NCI-H526 (cell line): ENCODE data around the gene GABRR1.
"Not testable (repeated sequence)": the region's sequence is repeated elsewhere in the genome, so short reads cannot be mapped to it uniquely, and the experiment has no call there.

Experiments
- DNase-seq, 2 experiments: peaks; one replicate each; lab custom pipeline; 2025; lab: John Stamatoyannopoulos, UW

GABRR1 gene

DNA sequence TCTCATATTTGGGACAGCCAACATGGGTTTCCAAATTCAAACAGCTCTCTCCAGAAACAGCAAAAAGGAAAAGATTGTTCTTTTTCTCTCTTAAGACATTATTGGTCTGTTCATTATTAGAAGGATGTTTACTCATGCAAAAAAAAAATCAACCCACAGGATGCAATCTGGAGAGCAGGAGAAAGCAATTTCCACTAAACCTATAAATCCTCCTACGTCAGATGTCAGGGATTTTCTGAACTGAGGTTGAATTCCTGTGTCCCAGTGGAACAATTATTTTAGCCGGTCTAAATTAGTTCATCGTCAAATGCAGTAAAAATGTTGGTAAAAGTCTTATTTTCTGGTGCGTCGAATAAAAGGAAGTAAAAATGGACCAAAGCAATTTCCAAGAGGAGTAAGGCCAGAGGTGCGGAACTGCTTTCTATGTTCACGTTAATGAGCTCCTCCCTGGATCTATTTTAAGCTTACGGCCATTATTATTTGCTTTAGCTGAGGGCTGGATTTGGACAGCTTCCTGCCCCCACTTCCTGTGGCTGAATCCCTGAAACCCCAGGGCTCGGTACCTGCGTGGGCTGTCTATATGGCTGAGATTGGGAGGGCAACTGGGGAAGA lies at the start of gene GABRR1:
Gene GABRR1 (minus strand): TSS at position 60 of the 612 bp plus-strand sequence. CDS start 36 bp downstream, at position 24.
- DNase-seq = no peak

DNA sequence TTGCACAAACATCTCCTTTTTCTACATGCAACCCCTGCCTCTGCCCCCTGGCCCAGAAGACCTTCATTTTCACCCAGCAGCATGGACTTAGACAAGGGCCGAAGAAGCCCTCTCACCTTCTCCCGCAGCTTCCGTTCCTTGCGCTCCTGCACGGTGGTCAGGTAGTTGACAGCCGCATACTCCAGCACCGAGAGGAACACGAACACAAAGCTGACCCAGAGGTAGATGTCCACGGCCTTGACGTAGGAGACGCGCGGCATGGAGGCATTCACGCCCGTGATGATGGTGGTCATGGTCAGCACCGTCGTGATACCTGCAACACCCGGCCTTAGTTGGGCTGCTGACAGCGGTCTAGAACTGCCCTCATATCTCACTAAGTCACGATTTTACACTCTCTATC lies 47.1 kb upstream of the GABRR1 start:
- DNase-seq = no peak

DNA sequence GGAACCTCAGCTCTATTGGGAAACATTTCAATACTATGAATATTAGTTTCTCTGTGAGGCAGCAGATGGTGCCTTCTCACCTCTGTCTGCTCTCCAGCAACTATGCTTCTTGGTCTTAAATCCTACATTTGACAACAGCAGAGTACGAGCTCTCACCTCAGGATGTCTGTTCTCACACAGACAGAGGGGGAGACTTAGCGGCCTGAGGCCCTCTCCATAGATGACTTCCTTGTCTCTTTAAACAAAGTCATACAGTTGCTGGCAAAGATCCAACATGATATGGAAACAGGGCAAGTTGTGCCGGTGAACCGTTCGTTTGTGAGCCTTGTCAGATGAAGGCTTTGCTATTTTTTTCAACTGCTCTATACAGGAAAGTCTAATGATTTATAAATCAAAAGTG lies 43.7 kb upstream of the GABRR1 start:
- DNase-seq = peak; percentile 23 to 58

DNA sequence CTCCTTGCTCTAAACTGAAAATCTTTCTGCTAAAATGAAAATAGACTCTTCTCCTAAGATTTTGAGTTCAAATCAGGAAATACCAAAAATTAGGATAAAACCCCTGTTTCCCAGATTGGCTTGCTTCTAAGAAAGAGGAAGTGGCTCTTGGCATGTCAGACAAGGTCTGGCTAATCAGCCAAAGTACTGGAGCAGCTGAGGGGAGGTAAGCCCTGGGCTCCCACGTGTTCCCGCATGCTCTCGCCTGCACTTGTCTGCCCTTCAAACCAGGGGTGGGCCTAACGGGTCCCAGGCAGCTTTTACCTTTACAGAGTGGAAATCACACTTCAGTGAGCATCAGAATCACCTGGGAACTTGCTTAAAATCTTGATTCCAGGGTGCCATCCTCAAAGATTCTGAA lies 43.2 kb upstream of the GABRR1 start:
- DNase-seq = no peak

DNA sequence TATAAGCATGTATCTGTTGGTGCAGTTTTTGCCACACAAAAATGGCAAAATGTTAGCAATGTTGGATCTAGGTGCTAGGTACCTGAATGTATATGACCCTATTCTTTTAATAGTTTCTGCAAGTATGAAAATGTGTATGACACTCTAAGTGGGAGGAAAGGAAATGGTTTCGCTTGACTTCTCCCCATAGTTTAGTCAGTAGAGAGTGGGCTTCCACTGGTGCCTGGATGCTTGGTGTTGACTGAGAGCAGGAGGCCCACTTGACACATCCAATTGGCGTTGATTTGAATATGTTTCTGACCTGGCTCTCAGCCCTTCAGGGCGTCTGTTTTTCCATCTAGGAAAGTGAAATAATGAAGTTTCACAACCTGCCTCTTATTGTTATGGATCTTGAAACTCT lies 41.8 kb upstream of the GABRR1 start:
- DNase-seq = no peak

DNA sequence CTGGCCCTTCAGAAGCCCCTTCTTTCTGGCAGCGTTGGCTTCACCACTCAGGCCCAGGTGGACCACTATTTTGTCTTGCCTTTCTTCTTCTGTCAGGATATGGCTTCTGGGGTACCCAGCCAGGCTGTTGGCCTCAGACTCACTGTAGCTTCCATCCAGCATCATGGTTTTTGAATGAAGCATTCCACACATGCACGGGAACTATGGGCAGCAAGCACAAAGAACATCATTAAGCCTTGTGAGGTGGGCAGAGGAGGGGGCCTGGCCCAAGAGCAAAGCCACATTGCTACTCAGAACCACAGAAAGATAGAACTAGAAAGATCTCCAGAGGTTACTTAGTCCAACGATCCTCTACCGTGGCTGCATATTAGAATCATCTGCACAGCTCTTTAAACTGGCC lies 40.6 kb upstream of the GABRR1 start:
- DNase-seq = no peak

DNA sequence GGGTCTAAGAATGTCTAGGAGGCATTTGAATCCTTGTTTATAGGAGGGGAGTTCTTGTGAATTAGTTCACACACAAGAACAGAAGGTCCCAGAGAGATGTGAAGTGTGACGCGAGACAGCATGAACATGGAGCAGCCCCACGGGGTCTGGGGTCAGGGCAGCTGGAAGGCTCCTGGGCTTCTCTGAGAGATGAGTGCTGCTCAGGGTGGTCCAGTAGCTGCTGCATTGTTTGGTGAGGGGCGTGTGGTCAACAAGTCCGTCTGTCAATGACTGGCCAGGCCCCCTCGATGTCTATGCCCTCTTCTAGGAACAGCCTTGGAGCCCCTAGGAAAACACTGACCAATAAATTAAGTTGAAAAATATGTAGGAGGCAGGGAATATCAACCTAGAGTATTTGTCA lies 40.2 kb upstream of the GABRR1 start:
- DNase-seq = no peak

DNA sequence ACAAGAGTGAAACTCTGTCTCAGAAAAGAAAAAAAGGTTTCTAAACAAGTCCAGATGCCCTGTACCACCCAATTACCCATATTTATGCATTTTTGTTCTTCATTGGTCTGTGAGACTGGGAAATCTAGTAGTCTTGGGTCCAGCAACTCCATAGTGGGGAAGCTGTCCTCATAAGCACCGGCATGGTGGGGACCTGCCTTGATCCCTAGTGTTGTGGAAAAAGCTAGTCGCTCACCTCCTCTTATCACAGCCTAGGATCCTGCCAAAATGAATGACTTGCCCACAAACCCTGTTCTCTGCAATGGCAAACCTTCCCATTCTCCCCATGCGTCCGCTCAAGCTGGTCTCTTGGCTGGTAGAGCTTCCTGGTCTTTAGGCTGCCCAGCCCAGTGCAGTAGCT lies 38.3 kb upstream of the GABRR1 start:
- DNase-seq = no peak

DNA sequence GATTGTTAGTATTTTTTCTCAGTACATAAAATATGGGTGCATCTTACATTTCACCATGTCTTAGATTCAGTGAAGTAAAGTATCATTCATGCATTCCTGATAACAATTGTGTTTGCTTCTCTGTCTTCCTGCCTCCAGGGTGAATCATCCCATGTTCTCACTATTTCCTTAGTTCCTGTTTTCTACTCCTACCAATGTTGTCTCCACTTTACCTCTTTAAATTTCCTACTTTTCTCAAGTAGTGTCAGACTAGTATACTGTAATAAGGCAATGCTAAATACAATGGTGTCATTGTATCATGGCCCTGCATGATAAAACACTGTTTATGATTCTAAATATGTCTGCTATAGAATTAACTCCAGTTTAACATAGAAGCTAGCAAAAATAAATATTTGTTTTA lies 37.4 kb upstream of the GABRR1 start:
- DNase-seq = no peak

DNA sequence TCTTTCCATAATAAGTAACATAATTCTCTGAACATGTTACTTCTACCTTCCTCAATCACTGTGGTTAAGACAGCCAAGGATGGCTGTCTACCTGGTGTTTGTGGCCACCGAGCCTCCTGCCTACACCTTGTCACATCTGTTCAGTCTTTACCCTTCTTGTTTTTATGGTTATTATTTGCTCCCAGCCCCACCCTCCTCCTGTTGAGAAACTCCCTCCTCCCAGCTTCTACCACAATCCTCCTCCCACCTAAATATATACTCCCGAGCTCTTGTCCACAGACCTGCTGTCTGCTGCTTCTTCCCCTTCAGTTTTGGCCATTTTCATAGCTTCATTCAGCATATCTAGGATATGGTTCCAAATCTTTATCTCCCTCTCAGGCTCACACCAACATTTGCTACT lies 35.7 kb upstream of the GABRR1 start:
- DNase-seq = no peak

DNA sequence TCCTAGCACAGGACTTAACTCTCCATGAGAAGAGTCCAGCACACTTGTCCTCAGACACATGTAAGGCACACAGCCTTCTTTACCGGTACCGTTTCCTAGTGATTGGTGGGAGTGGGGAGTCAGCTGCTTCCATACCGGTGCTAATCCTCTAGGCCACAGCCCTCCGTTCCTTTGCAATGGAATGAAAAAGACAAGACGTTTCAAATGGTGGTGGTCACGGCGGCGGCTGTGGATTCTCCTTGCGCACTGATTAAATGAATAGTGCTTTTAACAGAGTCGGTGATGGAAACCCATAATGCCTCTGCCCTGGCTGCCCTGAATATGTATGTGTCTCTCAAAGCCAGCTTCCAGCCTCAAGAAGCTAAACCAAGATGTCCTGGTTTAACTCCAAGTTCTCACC lies 34.8 kb upstream of the GABRR1 start:
- DNase-seq = no peak

DNA sequence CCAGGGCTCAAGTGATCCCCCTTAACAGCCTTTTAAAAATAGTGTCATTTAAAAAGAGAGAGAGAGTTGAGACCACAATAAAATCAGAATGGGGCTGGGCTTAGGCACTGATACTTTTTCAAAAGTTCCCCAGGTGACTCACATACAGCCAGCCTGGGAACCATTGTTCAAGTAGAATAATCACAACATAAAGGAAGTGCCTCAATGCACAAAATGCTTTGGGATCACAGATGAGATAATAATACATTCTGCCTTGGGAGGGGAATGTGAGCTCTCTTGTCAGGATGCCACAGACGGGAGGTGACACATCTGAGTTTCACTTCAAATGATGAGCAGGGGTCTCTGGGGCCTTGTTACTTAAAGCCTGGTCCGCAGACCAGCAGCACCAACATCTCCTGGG lies 34.0 kb upstream of the GABRR1 start:
- no peak for DNase-seq

DNA sequence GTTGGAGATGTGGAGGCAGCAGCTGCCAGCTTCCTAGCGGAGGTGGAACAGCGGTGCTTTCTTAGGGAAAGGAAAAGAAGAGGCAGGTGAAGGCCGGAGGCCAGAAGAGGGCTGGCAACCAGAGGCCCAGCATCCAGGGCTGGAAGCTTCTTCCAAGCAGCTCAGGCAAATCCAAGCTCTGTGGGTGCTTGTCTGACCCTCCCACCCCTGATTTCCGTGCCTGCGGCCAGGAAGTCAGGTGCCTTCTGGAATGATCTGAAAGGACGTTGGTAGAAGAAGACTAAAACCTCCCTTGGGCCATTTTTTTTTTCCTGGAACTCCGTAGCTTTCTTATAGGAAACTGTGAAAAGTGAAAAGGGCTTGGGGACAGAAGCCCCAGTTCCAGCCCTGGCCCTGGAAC lies 33.1 kb upstream of the GABRR1 start:
- DNase-seq = no peak

DNA sequence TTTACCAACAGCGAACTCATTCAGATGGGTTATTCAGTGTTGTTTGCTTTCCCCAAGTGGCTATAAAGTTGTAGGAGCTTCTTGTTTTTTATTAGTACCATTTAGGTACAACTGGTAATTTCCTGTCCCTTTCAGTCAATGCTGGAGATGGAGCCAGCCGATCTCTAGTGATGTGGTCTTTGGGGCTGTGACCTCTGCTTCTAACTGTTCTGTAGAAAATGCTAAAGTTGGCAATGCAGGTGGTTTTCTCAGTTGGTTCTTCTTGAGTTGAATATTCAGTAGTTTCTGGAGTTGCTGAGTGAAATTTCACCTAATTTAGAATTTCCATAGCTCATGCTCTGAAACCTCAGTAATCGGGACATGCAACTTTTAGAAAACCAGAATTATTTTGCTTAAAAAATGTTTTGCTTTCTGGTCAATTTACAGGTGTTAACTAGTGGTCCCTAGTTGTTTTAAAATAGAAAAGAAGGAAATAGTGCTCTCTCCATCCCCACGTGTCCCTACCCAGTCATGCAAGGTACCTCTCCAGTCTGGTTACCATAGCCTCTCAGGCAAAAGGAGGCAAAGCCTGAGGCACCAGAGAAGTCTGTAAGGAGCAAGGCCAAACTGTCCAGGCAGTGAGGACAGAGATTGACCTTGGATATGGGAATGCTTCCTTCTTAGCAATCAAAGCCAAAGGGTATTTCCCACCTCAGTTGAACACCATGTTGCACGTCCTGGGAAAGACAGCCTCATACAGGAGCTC lies 27.3 kb upstream of the GABRR1 start:
- no peak for DNase-seq

DNA sequence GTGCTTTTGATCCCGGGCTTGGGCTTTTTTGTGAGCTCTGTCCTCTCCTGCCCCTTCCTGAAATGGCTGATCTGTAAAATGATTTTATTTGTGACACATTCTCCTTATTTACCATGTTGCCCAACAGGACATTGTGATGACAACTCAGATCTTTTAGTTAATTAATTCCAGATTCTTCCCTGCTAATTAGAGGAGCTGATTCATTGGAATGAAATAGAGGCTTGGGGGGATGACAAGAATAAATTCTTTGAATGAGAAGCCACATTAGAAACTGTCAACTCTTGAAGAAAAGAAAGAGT lies 26.1 kb upstream of the GABRR1 start:
- DNase-seq = no peak

DNA sequence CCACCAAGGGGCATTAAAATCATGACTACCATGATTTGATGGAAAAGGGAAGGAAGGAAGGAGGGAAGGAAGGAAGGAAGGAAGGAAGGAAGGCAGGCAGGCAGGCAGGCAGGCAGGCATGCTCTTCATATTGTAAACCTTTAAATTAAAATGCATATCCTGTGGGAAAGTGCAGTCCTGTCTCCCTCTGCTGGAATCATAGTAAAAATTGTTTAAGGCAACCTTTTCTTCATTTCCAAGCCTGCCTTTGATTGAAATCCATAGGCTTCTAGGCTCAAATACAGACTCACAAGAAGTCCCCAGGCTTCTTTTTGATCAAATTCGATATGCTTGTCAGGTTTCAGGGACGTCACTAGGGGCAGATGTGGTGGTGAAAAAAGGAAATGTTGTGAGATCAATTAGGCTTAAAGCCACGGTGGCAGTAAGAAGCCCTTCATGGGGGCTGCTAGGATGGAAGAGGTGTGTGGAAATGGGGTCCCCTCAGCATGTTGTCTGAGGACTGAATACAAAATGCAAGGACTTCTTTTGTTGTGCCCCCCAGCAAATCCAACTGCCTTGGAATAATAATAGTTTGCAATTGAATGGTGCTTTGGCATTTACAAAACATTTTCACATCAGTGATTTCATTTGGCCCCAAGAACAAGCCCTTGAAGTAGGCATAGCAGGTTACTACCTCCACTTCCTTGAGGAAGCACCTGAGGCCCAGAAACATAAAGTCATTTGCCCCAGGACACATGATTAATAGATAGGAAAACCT lies 25.6 kb upstream of the GABRR1 start:
- DNase-seq = peak; percentile 23 to 74

DNA sequence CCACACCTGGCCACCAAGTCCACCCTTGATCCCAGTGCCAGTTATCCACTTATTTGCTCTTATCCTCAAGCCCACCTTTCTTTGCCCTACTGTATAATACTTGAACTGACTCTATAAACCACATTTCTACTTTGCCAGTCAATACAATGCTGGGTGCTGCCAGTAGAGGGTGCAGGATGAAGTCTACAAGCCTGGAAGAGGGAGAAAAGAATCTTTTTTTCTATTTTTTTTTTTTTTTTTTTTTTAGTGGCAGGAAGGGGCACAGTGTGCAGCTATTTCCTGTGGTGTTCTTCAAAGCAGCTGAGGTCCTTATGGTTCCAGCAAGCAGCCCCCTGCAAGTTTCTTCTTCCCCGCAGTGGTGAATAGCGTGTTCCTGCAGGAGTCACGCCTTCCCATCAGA lies 22.2 kb upstream of the GABRR1 start:
- no peak for DNase-seq

DNA sequence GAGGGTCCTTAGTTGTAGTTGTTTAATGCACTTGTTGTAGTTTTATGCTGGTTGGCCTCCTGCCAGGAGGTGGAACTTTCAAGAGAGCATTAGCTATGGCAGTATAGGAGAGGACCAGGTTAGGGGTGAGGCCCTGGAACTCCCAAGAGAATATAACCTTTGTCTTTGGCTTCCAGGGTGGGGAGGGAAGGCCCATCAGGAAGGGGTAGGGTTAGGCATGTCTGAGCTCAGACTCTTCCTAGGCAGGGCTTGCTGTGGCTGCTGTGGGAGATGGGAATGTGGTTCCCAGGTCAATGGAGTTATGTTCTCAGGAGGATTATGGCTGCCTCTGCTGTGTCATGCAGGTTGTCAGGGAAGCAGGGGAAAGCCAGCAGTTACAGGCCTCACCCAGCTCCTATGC lies 20.0 kb upstream of the GABRR1 start:
- no peak for DNase-seq

DNA sequence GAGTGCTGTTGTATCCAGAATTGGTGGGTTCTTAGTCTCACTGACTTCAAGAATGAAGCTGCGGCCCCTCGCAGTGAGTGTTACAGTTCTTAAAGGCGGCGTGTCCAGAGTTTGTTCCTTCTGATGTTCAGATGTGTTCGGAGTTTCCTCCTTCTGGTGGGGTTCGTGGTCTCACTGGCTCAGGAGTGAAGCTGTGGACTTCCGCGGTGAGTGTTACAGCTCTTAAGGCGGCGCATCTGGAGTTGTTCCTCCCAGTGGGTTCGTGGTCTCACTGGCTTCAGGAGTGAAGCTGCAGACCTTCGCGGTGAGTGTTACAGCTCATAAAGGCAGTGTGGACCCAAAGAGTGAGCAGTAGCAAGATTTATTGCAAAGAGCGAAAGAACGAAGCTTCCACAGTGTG lies 16.4 kb upstream of the GABRR1 start:
- not testable (repeated sequence) for DNase-seq

DNA sequence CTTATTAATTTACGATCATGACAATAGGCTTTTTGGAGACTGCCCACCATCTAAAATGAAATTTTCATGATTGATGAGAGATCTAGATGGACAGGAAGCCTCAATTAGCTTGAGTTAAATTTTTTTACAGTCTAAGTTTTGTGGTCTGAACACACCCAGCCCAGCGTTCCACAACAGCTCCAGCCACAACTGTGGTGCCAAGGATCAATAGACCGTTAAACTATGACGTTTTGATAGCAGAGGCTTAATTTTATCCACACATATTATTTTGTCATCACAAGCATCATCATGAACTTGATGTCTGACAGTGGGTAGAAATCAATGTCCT lies 5.5 kb upstream of the GABRR1 start:
- DNase-seq = no peak

DNA sequence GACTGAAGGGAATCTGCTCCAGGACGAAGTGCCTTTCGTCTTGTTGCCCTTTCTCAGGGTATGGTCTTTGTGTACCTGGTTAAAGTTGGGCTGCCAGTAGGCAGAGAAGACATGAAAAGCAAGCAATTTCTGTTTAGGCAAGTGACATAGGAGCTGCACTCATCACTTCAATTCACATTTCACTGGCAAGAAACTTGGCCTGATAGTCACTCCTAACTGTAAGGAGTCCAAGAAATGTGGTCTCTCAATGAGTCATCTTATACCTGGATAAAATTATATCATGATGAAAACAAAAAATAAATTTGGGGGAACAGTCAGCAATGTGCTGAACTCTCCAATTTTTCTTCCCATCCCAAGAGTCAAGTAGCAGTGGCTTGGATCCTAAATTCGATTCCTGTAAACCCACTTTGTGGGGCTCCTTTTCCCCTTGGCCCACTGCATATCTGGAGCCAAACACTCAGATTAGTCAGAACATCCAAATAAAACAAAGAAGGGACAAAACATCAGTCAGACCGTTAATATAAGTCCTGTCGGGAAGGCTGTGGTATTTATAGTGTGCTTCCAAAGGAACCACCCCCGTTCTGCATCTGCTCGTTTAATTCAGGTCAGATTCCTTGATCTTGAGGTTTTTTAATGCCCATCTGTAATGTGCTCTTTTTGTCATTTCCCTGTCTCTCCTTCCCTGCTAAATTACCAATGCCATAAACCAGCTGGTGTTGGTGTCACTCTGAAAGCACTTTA lies 5.0 kb upstream of the GABRR1 start:
- DNase-seq = no peak

DNA sequence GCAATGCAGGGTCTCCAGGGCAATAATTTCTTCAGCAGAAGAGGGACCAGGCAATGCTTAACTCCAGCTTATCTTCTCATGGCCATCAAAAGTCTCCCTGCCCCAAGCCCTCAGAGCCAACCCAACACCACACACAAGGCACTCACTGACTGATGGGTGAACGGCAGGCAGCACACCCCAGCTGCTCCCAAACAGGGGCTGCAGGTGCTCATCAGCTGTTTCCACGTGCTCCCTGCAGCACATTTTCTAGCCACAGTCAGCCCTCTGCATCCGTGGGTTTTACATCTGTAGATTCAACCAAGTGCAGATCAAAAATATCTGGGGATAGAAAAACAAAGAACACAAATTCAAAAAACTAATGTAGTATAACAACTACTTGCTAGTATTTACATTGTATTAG lies 4.0 kb upstream of the GABRR1 start:
- no peak for DNase-seq

DNA sequence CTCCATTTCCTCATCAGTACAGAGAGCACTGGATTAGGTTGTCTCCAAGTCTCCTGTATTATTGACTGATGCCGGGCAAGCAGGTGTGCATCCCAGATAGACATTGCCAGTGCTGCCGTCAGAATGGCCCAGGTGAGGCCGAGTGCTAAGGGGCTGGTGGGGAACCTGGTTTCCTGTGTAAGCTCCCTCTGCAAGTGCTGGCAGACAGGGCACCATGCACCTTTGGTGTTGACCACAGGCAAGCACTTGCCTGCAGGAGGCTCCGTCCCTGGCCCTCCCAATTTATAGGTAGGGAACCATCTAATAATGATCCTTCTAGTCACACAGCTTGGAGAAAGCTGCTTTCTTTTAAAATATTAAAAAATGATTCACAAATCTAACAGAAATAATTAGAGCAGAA lies 747 bp downstream of the GABRR1 start:
- no peak for DNase-seq
